BLaER1 treated with 17β-estradiol and CSF1 and Interleukin-3, amounts not matched to agents 10 nM and 100 nM (cell line): ENCODE results near the gene MAN2A2.

ENCODE experiments used
- H3K27ac ChIP-seq, 11 experiments: shearing (Covaris generic); formaldehyde crosslinking; 2 replicates each; pipeline ENCODE4 v1.8.1; 2022
- H3K27me3 ChIP-seq, 11 experiments: shearing (Covaris generic); formaldehyde crosslinking; 2 replicates each; pipeline ENCODE4 v1.8.1; 2022
- H3K36me3 ChIP-seq, 11 experiments: shearing (Covaris generic); formaldehyde crosslinking; 2 replicates each; pipeline ENCODE4 v1.8.1; 2022
- H3K4me1 ChIP-seq, 10 experiments: shearing (Covaris generic); formaldehyde crosslinking; 2 replicates each; pipeline ENCODE4 v1.8.1; 2022
- H3K4me2 ChIP-seq, 11 experiments: shearing (Covaris generic); formaldehyde crosslinking; 2 replicates each; pipeline ENCODE4 v1.8.1; 2022
- H3K4me3 ChIP-seq, 10 experiments: shearing (Covaris generic); formaldehyde crosslinking; 2 replicates each; pipeline ENCODE4 v1.8.1; 2022
- H3K9ac ChIP-seq, 11 experiments: shearing (Covaris generic); formaldehyde crosslinking; 2 replicates each; pipeline ENCODE4 v1.8.1; 2022
- H3K9me3 ChIP-seq, 11 experiments: shearing (Covaris generic); formaldehyde crosslinking; replicated peaks in 1 of 11; 2 replicates each; pipeline ENCODE4 v1.8.1; 2022
- H4K20me1 ChIP-seq, 11 experiments: shearing (Covaris generic); formaldehyde crosslinking; 2 replicates each; pipeline ENCODE4 v1.8.1; 2022
- Cebpa-rat ChIP-seq, 11 experiments: shearing (Covaris generic); IDR thresholded peaks; 2 replicates each; pipeline ENCODE4 v1.8.1; 2022

The MAN2A2 gene

DNA sequence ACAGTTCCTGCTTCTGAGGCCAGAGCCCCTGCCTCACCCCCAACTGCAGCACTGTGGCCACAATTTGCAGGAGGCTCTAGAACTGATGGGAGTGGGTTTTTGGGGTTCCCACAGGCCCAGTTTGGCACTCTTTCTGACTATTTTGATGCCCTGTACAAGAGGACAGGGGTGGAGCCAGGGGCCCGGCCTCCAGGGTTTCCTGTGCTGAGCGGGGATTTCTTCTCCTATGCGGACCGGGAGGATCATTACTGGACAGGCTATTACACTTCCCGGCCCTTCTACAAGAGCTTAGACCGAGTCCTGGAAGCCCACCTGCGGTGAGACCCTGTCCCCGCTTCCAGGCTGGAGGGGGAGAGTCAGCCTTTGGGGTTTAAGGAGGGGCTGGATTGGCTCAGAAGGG, 6.9 kb downstream of the MAN2A2 start:
- H3K27me3 ChIP-seq, result no peaks in the 10 kb centered on the region
- H3K9ac ChIP-seq, result no peak overlapping the region
- no peak overlapping the region for H3K4me2 ChIP-seq
- no peak overlapping the region for H3K27ac ChIP-seq
- H4K20me1 ChIP-seq, result peaks cover 0 to 17% (median 0%) of the 10 kb centered on the region in 11 experiments; a peak in 4 of 22 replicates
- no peak overlapping the region for H3K4me3 ChIP-seq
- H3K9me3 ChIP-seq, result no peaks in the 10 kb centered on the region
- peaks cover 99 to 100% (median 99%) of the 10 kb centered on the region in 11 experiments for H3K36me3 ChIP-seq
- H3K4me1 ChIP-seq, result peaks cover 12 to 40% (median 25%) of the 10 kb centered on the region in 10 experiments
- TF ChIP-seq Cebpa-rat (IDR thresholded peaks at IDR 0.05), result no peak

DNA sequence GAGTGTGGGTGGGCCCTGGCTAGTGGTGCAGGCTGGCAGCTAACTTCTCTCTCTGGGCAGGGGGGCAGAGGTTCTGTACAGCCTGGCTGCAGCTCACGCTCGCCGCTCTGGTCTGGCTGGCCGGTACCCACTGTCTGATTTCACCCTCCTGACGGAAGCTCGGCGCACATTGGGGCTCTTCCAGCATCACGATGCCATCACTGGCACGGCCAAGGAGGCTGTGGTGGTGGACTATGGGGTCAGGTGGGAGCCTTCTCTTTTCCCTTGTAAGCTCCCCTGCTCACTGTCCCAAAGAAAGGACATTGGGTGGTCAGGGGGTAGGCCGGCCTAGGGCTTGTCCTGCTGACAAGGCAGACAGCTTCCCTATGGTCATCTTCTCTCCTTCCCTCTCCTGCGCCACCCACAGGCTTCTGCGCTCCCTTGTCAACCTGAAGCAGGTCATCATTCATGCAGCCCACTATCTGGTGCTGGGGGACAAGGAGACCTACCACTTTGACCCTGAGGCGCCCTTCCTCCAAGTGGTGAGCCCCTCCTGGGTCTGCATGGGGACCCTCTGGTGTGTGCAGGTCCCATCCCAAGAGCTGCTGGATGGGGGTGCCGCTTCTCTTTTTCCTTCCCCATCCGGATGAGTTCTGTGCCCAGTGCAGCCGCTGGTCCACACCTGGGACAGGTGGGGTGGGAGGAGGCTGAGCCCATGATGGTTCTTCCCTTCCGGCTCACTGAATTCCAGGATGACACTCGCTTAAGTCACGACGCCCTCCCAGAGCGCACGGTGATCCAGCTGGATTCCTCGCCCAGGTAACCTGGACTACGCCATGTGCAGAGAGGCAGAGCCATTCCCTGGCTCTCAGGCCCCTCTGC, 7.6 kb downstream of the MAN2A2 start:
- Histone ChIP-seq H3K4me3 (no peak overlapping the region), H4K20me1 (peaks cover 0 to 15% (median 0%) of the 10 kb centered on the region in 11 experiments; a peak in 4 of 22 replicates), H3K36me3 (peaks cover 92 to 100% (median 99%) of the 10 kb centered on the region in 11 experiments), H3K4me1 (peaks cover 19 to 44% (median 31%) of the 10 kb centered on the region in 10 experiments), H3K27me3 (no peaks in the 10 kb centered on the region), H3K9ac (0 out of 22 replicates have a peak overlapping the region, but pooled peaks of 1 of the 11 experiments have one; percentile 2), H3K9me3 (no peaks in the 10 kb centered on the region), H3K4me2 (no peak overlapping the region), H3K27ac (no peak overlapping the region)
- no peak for TF ChIP-seq Cebpa-rat (IDR thresholded peaks at IDR 0.05)

DNA sequence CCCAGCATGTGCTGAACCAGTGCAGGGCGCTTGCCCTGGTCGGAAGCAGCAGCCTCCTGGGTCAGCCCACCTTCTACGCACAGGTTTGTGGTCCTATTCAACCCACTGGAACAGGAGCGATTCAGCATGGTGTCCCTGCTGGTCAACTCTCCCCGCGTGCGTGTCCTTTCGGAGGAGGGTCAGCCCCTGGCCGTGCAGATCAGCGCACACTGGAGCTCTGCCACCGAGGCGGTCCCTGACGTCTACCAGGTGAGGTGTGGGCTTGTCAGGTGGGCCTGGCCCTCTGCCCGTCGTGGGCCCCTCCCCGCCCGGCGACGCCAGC, 8.2 kb downstream of the MAN2A2 start:
- Histone ChIP-seq H3K4me2 (no peak overlapping the region), H4K20me1 (peaks cover 0 to 12% (median 0%) of the 10 kb centered on the region in 11 experiments; a peak in 3 of 22 replicates), H3K27me3 (no peaks in the 10 kb centered on the region), H3K36me3 (peaks cover 89 to 100% (median 98%) of the 10 kb centered on the region in 11 experiments), H3K9me3 (no peaks in the 10 kb centered on the region), H3K9ac (no peak overlapping the region), H3K27ac (no peak overlapping the region), H3K4me1 (peaks cover 25 to 49% (median 37%) of the 10 kb centered on the region in 10 experiments), H3K4me3 (no peak overlapping the region)
- TF ChIP-seq Cebpa-rat (IDR thresholded peaks at IDR 0.05), result no peak

- Histone ChIP-seq H3K4me1 (peaks cover 28 to 47% (median 38%) of the 10 kb centered on the region in 10 experiments), H3K9me3 (no peaks in the 10 kb centered on the region), H4K20me1 (peaks cover 0 to 12% (median 0%) of the 10 kb centered on the region in 11 experiments; a peak in 3 of 22 replicates), H3K36me3 (peaks cover 89 to 100% (median 98%) of the 10 kb centered on the region in 11 experiments), H3K4me3 (no peak overlapping the region), H3K4me2 (no peak overlapping the region), H3K27ac (no peak overlapping the region), H3K27me3 (no peaks in the 10 kb centered on the region), H3K9ac (no peak overlapping the region)
- TF ChIP-seq Cebpa-rat (IDR thresholded peaks at IDR 0.05), result no peak
Observed at GRCh38 chr15:90911906-90912769, 9.0 kb downstream of the MAN2A2 start.

GRCh38 chr15:90912770-90913075, 9.6 kb downstream of the MAN2A2 start:
- peaks cover 28 to 41% (median 35%) of the 10 kb centered on the region in 10 experiments for H3K4me1 ChIP-seq
- no peak overlapping the region for H3K9ac ChIP-seq
- no peak for TF ChIP-seq Cebpa-rat (IDR thresholded peaks at IDR 0.05)
- H3K4me3 ChIP-seq, result no peak overlapping the region
- no peak overlapping the region for H3K4me2 ChIP-seq
- H4K20me1 ChIP-seq, result peaks cover 0 to 12% (median 0%) of the 10 kb centered on the region in 11 experiments; a peak in 2 of 22 replicates
- no peaks in the 10 kb centered on the region for H3K27me3 ChIP-seq
- peaks cover 89 to 100% (median 98%) of the 10 kb centered on the region in 11 experiments for H3K36me3 ChIP-seq
- H3K9me3 ChIP-seq, result no peaks in the 10 kb centered on the region
- H3K27ac ChIP-seq, result no peak overlapping the region

GRCh38 chr15:90913398-90913944, 10.4 kb downstream of the MAN2A2 start:
- TF ChIP-seq Cebpa-rat (IDR thresholded peaks at IDR 0.05), result no peak
- peaks cover 0 to 12% (median 0%) of the 10 kb centered on the region in 11 experiments; a peak in 2 of 22 replicates for H4K20me1 ChIP-seq
- H3K4me3 ChIP-seq, result no peak overlapping the region
- peaks cover 27 to 38% (median 32%) of the 10 kb centered on the region in 10 experiments for H3K4me1 ChIP-seq
- H3K27me3 ChIP-seq, result no peaks in the 10 kb centered on the region
- no peak overlapping the region; a peak in 1 of 22 replicates for H3K9ac ChIP-seq
- H3K4me2 ChIP-seq, result peak overlapping the region in 4 of 11 experiments; percentile 52 to 57 (median 54); a peak in 3 of 22 replicates
- H3K36me3 ChIP-seq, result peaks cover 89 to 100% (median 98%) of the 10 kb centered on the region in 11 experiments
- H3K27ac ChIP-seq, result no peak overlapping the region; a peak in 1 of 22 replicates
- no peaks in the 10 kb centered on the region for H3K9me3 ChIP-seq

GRCh38 chr15:90914305-90915080, 11.4 kb downstream of the MAN2A2 start:
- Histone ChIP-seq H4K20me1 (peaks cover 0 to 12% (median 0%) of the 10 kb centered on the region in 11 experiments; a peak in 2 of 22 replicates), H3K4me1 (peaks cover 23 to 38% (median 29%) of the 10 kb centered on the region in 10 experiments), H3K27me3 (no peaks in the 10 kb centered on the region), H3K36me3 (peaks cover 89 to 100% (median 98%) of the 10 kb centered on the region in 11 experiments), H3K9me3 (no peaks in the 10 kb centered on the region), H3K4me3 (no peak overlapping the region), H3K9ac (peak overlapping the region in 8 of 11 experiments; percentile 27 to 61 (median 48); a peak in 10 of 22 replicates), H3K27ac (peak overlapping the region in 7 of 11 experiments; percentile 28 to 77 (median 46); a peak in 10 of 22 replicates), H3K4me2 (peak overlapping the region; percentile 52 to 72 (median 58))
- no peak for TF ChIP-seq Cebpa-rat (IDR thresholded peaks at IDR 0.05)

GRCh38 chr15:90915216-90915807, 12.2 kb downstream of the MAN2A2 start:
- TF ChIP-seq Cebpa-rat (IDR thresholded peaks at IDR 0.05), result no peak
- no peaks in the 10 kb centered on the region for H3K9me3 ChIP-seq
- peaks cover 89 to 100% (median 98%) of the 10 kb centered on the region in 11 experiments for H3K36me3 ChIP-seq
- peaks cover 22 to 38% (median 29%) of the 10 kb centered on the region in 10 experiments for H3K4me1 ChIP-seq
- peak overlapping the region; percentile 52 to 72 (median 58) for H3K4me2 ChIP-seq
- H3K9ac ChIP-seq, result peak overlapping the region; percentile 23 to 61 (median 47); a peak in 19 of 22 replicates
- H4K20me1 ChIP-seq, result peaks cover 0 to 12% (median 0%) of the 10 kb centered on the region in 11 experiments; a peak in 3 of 22 replicates
- no peak overlapping the region for H3K4me3 ChIP-seq
- peak overlapping the region in 10 of 11 experiments; percentile 43 to 77 (median 65); a peak in 20 of 22 replicates for H3K27ac ChIP-seq
- H3K27me3 ChIP-seq, result no peaks in the 10 kb centered on the region
